ENCODE data around the gene WDFY2.

DNA sequence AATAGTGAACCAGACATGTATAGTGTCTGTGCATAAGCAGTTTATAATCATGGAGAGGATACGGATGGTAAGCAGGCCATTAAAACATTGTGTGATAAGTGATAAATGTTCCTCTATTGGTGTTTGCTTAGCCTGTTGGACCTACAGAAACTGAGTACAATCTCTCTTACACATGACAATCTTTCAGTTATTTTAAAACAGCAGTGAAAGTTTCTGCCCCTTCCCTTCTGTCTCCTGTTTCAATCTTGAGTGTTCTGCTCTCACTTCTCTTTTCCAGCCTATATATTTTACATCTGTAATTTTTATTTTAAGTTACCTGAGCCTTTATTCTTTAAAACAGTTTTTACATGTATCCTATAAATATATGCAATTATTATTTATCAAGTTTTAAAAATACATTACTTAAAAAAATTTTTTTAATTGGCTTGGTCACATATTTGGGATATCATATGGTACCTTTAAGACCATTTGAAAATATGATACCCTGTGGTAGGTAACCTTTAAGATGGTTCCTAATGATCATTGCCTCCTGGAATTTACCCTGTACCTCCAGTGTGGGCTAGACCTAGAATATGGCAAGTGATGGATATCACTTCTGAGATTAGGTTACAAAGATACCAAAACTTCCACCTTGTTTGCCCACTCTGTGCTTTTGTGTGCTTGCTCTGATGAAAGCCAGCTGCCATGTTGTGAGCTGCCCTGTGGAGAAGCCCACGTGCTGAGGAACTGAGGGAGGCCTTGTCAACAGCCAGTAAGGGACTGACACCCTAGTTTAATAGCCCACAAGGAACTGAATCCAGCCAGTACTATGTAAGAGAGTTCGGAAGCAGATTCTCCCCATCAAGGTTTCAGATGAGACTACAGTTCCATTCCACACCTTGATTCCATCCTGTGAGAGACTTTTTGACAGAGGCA, 120.4 kb downstream of the WDFY2 start:
- TF ChIP-seq EZH2phosphoT487 (conservative IDR thresholded peaks at IDR 0.05; ENCODE audit: low read length) (no peak), CTCF (IDR thresholded peaks at IDR 0.05; ENCODE audit: insufficient read depth, low read length, poor library complexity, severe bottlenecking) (no peak)
